Hematopoietic multipotent progenitor cell treated with erythropoietin and hydrocortisone succinate and interleukin-3 and kit ligand, for 8 days (in vitro differentiated cells): ENCODE measurements around the gene TIPRL.
"Not testable (repeated sequence)": the region's sequence is repeated elsewhere in the genome, so short reads cannot be mapped to it uniquely, and the experiment has no call there.

Experiments used
- DNase-seq: peaks from one replicate; pipeline ENCODE4 v3.0.0-alpha.2; 2015

Gene TIPRL

GRCh38 chr1:168178638-168179437 is at the start of gene TIPRL:
TSS of gene TIPRL (plus strand) at chr1:168178962. CDS start at chr1:168179078, 116 bp downstream.
- peak; percentile 98 for DNase-seq

GRCh38 chr1:168129933-168130332 is 48.8 kb upstream of the TIPRL start:
- DNase-seq: no peak

DNA sequence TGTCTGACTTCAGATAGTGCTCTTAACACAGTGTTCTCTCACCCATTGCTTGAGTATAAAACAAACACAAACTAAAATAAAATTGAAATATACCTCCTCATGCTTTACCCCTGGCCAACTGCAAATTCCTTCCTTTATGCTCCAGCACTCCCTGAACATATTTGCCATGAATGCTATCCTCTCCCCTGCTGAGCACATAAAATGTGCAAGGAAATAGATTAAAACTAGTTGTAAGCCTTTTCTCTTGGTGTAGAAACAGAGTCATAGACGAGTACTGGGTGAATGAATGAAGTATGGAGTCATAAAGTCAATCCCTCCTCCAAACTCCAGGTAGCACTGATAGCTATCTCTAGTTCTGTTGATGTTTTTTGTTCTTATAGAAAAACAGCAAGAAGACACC is 44.6 kb upstream of the TIPRL start:
- DNase-seq: no peak

- no peak for DNase-seq
Observed at GRCh38 chr1:168134642-168135041, 44.1 kb upstream of the TIPRL start.

DNA sequence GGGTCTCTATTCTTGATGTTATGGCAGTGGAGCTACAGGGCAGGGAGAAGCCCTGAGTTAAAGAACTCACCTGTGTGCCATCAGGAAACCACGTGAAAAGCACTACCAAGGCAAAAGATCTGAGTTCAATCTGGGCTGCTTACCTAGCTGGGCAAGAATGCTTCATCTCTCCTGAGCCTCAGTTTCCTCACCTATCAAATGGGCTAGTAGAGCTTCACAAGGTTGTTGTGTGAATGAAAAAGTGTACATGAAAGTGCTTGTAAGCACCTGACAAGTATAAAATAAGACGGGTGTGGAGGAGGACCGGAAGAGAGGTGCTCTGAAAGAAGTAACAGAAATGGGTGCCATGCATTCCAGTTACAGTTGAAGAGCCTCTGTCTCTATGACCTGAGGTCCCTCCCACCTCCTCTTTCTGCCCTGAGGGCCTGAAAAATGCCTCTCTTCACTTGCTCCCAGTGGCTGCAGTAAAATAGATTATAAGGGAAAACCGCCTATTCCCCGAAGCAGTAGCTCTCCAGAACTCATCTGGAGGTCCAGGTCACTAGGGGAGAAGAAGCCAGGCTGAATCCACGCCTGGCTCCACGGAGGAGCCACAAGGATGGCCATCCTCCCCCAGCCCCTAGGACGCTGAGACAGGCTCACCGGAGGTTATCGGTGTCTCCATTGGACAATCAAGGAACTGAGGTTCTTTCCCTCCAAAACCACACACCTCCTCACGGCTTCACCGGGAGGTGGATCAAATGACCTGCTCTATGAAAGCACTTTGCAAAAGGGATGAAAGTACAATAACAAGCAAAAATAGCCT is 43.4 kb upstream of the TIPRL start:
- no peak for DNase-seq

- DNase-seq: peak; percentile 86
Observed at GRCh38 chr1:168135921-168136708, 42.6 kb upstream of the TIPRL start.

- DNase-seq: no peak
Observed at GRCh38 chr1:168136709-168137514, 41.9 kb upstream of the TIPRL start, which contains the start of gene GPR161. TSS of gene GPR161 (minus strand) at chr1:168136930. CDS start at chr1:168104850, 32,080 bp downstream.

DNA sequence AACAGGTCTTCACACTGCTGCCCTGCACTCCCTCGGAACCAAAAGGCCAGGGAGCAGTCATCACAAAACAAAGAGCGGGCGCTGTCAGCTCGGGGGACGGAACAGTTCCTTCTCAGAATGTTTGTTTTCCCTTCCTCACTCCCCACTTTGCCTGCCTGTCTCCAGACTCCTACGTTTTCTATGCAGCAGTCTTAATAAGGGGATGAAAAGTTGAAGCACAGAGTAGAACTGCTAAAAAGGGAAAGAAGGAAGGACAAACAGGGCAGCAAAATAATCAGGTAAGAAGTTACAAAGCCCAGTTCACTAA is 41.3 kb upstream of the TIPRL start:
- no peak for DNase-seq

DNA sequence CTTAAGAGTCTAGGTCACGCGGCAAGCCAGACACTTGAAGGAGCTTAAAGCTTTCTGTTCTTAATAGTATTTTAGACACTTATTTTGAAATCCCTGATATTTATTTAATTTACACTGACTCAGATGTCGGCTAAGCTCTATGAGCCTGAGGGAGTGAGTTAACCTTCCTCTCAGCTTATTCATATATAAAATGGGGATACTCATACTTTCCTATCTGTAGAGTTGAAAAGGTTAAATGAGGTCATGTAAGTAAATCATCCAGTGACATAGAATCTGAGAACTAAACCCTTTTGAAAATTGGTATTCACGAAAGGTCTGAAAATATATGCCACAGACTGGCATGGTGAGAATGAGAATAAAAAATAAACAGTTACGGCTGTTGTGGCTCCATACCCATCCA is 40.6 kb upstream of the TIPRL start:
- no peak for DNase-seq

DNA sequence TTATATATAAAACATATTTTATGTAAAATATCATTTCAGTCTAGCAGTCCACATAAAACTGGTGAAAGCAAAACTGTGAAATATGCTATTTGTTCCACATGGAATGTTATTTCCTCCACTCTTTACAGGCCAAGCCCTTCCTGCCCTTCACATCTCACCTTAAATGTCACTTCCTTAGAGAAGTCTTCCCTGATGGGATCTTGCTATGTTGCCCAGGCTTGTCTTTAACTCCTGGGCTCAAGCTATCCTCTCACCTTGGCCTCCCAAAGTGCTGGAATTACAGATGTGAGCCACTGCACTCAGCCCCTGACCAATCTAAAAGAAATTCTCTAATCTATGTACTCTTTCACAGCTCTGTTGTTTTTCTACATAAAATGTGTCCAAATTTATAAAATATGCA is 39.7 kb upstream of the TIPRL start:
- DNase-seq: no peak

- no peak for DNase-seq
Observed at GRCh38 chr1:168141871-168142385, 36.8 kb upstream of the TIPRL start.

DNA sequence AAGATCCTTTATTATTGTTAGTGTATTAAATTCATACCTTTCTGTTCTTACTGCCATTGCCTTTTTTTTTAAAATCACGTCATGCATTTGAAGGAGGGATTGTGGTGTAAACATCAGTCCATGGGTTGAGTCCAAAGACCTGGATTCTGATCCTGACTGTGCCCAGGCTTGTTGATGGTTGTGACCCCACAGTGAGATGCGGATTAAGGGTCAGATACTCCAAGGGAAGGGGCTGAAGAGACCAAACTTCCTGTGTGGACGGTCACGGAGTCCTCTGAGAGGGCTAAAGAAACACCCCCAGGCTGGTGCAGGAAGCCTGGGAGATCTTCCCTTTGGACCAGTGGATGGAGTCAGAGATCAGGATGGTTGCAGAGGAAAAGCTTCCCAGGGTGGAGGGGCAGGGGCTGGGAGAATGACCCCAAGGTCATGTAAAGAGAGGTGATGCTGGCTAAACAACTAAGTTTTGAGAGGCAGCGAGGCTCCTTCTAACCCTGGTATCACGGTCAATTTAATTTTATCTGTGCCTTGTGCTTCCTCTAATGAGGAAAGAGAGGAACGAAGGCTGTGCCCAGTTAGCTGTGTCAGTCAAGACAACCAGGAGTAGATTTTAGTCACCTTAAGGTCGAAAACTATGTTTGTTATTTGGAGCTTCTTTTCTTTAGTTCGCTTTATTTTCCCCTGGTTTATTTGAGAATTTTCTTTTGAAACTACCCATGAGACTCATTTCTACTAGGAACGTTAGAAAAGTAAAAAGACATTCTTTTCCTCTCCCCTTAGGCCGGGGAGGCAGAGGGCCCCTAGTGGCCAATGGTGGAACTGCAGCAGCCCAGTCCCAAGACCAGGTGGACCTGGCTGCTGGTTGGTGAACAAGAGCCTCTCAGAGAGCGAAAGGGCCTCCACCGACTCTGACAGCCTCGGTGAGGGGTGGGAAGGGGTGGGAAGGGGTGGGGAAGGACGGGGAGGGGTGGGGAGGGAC is 33.3 kb upstream of the TIPRL start:
- DNase-seq: peak; percentile 92

- DNase-seq: no peak
Observed at GRCh38 chr1:168146160-168146539, 32.6 kb upstream of the TIPRL start.

- no peak for DNase-seq
Observed at GRCh38 chr1:168146626-168147025, 32.1 kb upstream of the TIPRL start.

DNA sequence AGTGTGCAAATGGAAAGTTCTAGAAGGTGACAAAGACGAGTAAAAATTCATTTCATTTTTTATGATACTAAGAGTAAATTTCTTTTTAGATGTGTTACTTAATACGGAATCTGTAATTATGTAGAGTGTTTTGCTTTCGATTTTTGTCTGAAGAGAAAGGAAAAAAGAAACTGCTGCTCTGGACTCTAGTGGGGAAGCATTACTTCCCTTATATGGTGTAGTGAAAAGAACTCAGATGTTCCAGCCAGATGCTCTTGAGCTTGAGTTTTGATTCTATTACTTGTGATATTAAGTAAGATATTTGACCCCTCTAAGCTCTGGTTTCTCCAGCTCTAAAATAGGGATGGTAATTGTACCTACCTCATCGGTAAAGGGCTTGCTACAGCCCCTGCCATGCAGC is 29.8 kb upstream of the TIPRL start:
- DNase-seq: no peak

DNA sequence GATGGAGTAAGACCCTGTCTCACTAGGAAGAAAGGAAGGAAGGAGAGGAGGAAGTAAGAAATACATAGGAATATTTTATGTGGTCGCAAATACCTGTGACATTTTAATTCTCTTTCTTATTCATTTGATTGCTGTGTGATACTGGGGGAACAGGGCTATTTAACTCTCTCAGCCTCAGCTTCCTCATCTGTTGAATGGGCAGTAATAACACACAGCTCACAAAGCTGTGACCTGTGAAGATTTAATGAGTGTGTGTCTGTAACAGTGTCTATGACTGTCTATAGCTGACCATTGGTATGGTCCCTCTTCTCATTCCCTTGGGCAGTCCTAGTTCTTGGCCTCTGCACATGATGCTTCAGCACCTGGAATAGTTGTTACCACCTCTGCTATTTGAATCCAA is 28.5 kb upstream of the TIPRL start:
- no peak for DNase-seq

DNA sequence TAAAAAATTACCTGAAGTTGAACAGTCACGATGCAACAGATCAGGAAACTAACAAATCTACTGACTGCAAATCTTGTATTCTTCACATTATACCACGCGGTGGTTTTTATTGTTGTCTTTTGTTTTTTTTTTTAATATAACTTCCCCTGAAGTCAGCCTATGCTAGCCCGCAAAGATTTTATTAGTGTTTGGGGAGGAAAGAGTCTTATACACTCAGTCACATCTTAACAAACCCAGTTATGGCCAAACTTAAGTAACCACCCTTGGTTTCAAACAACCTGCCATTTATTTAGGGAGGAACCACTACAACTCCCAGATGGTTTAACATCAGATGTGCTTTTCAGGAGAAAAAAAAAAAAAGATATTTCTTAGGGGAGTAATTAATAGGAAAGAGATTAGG is 26.8 kb upstream of the TIPRL start:
- DNase-seq: no peak

GRCh38 chr1:168154707-168155106 is 24.1 kb upstream of the TIPRL start:
- DNase-seq: not testable (repeated sequence)

GRCh38 chr1:168155910-168156309 is 22.9 kb upstream of the TIPRL start:
- no peak for DNase-seq

- no peak for DNase-seq
Observed at GRCh38 chr1:168157638-168158037, 21.1 kb upstream of the TIPRL start.

DNA sequence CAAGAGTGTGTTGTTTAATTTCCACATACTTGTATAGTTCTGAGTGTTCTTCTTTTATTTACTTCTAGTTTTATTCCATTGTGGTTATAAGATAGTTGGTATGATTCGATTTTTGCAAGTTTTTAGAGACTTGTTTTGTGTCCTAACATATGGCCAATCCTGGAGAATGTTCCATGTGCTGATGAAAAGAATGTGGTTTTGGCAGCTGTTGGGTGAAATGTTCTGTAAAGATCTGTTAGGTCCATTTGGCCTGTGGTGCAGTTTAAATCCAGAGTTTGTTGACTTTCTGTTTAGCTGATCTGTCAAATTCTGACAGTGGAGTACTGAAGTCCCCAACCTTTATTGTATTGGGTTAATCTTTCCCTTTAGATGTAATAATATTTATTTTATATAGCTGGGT is 19.5 kb upstream of the TIPRL start:
- no peak for DNase-seq
